HG02798 (cell line): ENCODE measurements around the gene JAM3.
"Not testable (repeated sequence)": the region's sequence is repeated elsewhere in the genome, so short reads cannot be mapped to it uniquely, and the experiment has no call there.

Source experiments
- ATAC-seq: cut with Tn5 transposase; IDR thresholded peaks from one replicate; pipeline ENCODE4 v1.9.1; 2021; ENCODE audit warnings: mild to moderate bottlenecking; ENCODE audit not compliant: unreplicated experiment, poor library complexity

JAM3 gene

DNA sequence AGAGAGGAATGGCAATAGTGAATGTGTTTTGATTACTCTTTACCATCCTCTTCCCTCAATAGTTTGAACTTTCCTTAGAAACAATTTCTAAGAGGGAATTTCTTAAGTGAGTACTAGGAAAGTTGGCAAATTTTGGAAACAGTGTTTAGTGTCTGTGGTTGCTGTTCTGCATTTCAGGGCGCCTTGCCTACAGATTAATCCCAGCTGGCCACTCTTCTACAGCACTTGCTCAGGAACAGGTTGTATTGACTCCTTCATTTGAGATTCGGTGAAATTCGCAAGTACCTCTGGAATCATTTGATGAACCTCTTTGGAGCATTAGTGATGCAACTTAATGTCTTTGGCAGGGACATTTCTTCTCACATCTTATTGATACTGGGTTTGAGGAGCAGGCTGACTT, 28.3 kb downstream of the JAM3 start:
- no peak for ATAC-seq

DNA sequence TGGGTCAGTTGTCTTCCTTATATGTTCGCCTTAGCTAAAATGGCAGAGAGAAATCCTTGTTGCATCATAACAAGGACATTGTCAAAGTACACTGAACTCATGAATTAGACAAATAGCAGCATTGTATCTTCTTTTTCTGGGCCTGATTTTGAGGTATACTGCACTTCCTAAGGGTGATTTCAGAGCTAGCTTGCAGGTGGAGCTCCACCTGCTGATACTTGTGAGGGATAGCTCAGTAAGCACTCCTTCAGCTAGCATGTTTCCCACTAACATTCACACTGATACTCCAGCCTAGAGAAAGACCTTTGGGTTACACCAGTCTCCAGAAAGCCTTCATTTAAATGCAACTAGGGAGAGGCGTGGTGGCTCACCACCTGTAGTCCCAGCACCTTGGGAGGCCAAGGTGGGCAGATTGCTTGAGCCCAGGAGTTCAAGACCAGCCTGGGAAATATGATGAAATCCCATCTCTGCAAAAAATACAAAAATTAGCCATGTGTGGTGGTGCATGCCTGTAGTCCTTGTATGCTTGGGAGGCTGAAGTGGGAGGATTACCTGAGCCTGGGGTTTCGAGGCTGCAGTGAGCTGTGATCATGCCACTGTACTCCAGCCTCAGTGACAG, 29.8 kb downstream of the JAM3 start:
- no peak for ATAC-seq

DNA sequence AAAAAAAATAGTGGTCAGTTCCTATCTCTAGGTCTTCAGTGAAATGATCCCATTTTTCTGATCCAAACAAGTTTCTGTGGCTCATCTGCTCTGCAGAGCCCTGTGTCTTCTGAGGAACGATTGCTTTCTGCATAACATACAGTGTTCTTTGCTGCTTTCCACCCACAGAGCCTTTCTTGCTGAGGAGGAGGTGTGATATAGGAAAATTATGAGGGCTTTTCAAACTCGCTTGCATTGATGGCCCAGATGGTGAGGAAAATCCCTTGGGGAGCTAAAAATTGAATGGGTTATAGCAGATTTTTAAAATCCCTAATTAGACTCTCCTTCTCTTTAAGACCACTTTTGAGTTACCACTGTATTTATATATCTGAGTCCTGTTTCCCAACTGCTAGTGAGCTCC, 31.3 kb downstream of the JAM3 start:
- no peak for ATAC-seq

DNA sequence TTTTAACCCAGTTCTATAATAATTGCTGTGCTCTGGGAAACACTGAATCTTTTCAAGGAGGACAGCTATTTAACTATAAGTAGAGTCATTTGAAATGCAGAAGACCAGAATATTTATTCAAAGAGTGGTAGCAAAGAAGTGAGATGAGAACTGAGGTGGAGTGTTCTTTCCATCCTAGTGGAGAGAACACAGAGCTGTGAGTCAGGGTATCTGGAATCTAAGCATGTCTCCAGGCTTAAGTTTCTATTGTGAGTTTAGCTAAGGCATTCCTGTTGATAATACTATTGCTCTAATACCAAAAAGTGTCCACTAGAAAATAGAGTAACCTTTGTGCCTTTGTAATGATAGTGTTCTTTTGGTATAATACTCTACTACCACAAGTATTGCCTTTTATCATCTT, 32.4 kb downstream of the JAM3 start:
- ATAC-seq, result no peak

DNA sequence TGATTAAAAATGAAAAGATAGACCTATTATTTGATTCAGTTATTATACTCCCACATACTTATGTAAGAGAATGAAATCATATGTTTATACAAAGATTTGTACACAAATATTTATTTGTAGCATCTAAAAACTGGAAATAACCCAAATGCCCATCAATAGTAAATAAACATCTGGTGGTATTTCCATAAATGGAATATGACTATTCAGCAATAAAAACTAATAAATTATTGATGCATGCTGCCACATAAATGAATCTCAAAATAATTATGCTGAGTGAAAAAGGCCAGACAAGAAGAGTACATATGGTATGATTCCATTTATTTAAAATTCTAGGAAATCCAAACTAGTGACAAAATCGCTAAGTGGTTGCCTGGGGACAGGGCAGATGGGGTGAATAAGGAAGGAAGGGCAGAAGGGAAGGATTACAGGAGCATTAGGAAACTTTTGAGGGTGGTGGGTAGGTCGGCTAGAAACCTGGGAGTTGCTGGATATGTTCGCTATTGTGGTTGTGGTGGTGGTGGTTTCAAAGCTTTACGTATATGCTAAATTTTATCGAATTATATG, 41.5 kb downstream of the JAM3 start:
- no peak for ATAC-seq

DNA sequence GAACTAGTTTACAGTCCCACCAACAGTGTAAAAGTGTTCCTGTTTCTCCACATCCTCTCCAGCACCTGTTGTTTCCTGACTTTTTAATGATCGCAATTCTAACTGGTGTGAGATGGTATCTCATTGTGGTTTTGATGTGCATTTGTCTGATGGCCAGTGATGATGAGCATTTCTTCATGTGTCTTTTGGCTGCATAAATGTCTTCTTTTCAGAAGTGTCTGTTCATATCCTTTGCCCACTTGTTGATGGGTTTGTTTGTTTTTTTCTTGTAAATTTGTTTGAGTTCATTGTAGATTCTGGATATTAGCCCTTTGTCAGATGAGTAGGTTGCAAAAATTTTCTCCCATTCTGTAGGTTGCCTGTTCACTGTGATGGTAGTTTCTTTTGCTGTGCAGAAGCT, 44.9 kb downstream of the JAM3 start:
- not testable (repeated sequence) for ATAC-seq

DNA sequence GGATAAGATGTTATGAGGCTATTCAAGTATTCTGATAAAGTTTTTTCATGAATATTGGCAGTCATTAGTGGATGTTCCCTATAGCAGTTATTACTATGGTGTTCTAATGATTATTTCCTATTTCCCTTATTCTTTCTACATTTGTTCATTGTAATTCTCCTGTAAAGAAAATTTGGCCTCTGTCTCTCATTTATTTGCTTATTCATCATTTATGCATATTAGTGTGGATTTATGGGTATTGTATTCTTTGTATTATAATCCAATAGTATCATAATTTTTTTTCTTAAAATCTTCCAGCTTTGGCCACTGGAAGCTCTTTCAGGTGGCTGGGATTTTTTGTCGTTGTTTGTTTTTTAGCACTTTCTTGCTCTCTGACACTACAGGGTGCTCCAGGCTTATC, 47.3 kb downstream of the JAM3 start:
- ATAC-seq, result no peak

DNA sequence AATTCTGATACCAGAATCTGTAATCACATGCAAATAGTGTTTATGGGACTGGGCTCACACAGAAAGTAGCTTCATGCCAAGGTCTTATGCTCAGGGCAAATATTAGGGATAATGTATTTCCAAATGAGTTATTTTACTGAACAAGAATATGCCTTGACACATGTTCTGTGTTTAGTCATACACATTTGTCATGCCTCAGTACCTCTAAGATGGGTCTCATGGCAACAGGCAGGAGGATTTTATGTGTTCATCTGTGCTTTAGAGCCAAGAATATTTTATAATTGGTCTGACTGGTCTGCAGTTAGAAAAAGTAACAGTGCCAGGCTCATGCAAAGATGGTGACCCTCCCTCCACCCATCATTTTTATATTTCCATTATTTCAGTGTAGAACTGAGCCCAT, 49.1 kb downstream of the JAM3 start:
- ATAC-seq, result no peak

DNA sequence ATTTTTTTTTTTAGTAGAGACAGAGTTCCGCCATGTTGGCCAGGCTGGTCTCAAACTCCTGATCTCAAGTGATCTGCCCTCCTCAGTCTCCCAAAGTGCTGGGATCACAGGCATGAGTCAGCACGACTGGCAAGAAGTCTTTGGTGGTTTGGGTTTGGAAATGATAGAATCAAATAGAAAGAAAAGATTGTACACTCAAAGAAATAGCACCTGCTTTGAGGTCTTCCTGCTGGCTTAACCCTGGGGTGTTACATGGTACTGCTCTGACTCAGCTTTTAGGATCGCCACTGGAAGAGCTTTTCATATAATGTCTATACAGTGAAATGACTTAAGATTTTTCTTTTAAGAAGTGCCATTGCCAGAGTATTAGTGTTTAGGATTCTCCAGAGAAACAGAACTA, 50.2 kb downstream of the JAM3 start:
- no peak for ATAC-seq

DNA sequence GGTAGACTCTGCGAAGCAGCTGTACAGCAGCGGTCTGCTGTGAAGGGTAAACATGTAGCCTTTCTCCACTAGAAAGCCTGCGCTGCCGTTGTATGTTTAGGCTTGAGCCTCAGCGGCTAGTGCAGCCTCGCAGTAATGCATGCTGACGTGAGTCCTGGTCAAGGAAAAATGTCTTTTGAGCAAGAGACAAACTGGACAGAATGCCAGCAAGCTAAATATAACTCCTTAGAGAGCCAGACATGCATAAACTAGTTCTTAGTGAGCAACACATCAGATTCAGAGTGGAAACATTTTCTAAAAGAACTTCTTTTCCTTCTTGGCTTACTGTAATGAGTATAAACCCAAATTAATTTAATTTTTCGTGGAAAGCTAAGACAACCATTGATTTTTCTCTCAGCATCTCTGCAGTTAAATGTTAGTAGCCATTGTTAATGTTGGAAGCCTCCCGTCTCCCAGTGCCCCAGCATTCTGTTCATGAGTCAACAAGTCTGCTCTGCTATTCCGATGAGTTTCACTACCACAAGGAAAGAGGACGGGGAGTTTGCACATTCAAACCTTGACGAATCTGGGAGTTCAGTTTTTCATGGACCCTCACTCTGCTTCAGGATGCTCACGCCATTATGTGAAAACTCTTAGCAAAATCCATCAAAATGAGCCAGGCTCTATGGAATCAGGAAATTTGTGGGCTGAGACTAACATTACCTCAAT, 51.4 kb downstream of the JAM3 start:
- no peak for ATAC-seq

DNA sequence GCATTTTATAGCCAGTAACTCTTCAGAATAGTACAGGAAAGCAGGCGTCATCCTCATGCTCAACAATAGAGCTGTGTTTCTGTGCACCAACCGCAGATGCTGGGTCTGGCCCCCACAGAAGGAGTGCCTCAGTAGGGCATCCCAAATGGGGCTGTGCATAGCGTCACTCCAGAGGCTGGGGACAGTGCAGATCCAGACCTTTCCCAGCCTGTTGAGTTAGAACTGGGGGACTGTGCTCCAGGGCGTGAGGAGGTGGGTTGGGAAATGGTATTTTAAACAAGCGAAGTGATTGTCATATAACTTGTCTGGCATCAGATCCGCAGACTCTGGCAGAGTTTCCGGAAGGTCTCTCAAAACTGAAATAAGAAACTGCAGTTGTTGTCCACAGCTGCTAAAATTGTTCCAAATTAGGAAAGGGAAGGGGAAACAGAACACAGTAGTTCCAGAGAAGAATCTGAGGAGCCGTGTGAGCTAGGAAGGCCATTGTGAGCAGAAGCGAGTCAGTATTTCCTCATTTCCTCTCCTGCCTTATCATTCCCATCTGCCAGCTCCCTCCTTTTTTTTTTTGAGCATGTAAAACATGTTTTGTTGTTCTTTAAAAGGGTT, 52.2 kb downstream of the JAM3 start:
- no peak for ATAC-seq

DNA sequence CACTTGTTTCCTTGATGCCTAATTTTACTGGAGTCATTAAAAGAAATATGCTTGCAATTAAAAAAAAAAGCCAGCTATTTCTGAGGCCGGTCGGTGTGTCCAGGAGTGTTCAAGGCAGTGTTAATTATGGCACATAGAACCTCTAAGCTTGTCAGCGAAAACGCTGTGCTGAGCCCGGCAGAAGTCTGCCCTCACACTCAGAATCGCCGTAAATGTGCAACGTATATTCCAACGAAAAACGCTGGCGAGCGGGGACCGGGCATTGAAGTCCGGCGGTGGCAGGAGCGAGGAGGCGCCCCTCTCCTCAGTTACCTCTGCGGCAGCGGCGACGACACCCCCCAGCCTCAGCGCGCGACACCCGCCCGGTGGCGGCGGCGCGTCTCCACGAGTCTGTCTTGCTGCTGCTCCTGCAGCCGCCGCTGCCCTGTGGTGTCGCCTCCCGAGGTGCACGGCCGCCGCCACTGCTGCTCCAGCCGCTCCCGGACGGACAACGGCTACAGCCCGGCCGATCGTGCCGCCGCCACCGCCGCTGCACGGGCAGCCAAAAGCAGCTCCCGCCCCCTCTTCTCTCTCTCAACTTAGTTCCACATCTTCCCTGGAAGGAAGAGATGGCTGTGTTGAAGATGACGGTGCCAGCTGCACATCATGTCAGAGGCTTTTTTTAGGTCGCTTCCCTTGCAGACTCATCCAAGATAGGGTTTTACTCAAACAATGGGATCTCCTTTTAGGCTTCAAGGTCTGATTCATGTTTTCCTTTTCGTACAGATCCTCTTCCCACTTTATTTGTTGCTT, 56.0 kb downstream of the JAM3 start:
- no peak for ATAC-seq

DNA sequence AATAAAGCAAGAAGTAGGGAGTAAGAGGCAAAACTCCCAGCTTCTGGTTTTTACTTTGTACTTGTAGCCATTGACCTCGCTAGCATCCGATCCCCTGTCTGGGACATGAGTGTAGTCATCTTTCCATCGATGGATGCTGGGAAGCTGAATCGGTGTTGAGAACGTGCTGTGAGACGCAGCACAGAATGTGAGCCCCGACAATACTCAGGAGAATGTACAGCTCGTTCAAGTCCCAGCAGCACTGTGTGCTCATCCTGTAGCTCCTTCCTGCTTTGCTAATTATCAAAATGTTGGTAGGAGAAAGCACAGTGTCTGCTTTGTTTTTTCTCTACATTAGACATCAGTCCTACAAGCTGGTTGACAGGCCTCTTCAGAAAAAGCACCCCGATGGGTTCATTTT, 56.6 kb downstream of the JAM3 start:
- ATAC-seq, result no peak

DNA sequence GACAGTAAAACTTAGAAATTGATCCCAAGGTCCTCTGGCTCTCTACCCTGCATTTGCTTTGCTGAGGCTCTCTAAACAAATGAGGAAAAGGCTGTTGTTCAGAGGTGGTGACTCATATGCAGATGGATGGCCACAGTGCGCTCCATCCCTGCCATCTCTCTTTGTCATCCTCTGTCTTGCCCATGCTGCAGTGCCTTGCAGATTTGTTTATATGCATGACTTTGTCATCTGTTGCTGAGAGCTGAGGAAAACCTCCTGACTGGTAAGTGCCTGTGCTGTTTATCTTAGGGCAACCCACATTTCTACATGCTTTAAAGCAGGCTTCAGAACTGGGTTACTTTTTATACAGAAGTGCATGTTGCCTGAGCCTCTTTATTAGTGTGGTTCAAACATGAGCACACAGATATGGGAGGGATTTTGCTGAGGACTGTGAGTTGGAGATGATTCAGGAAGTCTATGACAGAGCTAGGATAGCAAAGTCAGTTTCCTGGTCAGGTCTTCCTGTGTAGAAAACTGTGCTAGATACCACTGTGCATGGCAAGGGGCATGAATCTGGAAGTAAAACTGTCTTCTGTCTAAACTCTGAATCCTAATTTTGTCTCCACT, 57.4 kb downstream of the JAM3 start:
- ATAC-seq, result no peak

DNA sequence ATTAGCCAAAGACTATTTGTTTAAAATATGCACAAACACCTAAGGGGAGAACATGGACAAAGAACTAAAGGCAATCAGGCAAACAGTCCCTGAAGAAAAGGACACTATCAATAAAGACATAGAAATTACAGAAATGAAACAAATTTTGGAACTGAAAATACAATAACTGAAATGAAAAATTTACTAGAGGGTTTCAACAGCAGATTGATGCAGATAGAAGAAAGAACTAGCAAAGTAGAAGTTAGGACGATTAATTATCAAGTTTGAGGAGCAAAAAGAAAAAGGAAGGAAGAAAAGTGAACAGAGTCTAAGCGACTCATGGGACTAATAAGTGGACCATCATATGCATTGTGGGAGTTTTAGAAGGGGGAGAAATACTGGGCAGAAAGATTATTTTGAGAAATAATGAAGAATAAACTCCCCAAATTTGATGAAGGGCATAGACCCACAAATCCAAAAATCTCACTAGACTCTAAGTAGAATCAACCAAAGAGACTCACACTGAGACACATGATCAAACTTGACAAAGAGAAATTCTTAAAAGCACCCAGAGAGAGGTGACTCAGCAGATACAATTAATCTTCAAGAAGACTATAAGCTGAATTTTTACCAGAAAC, 62.9 kb downstream of the JAM3 start:
- no peak for ATAC-seq

DNA sequence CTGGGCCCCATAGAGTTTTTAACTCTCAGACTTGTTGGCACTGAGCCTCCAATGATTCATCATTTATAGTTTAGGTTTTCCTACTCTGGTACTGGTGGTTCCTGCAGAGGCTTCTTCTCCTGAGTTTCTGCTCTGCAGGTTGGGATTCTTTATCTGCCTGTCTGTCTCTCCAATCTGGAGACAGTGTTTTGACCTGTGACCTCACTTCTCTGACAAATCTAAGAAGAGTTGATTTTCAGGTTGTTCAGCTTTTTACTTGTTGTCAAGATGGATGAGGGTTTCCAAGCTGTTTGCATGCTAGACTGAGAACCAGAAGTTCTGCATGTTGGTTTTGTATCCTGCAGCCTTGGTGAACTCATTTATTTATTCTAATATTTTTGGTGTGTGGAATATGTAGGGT, 63.9 kb downstream of the JAM3 start:
- ATAC-seq, result no peak

DNA sequence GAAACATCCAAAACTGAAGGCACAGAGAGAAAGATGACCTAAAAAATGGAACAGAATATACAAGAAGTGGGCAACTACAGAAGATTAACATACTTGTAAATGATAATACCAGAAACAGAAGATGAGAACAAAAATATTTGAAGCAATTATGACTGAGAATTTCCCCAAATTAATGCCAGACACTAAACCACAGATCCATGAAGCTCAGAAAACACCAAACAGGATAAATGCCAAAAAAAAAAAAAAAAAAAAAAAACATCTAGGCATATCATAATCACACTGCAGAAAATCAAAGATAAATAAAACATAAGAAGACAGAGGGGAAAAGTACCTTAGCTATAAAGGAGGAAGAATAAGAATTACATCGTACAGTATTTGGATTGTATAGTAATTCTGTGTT, 65.3 kb downstream of the JAM3 start:
- no peak for ATAC-seq

DNA sequence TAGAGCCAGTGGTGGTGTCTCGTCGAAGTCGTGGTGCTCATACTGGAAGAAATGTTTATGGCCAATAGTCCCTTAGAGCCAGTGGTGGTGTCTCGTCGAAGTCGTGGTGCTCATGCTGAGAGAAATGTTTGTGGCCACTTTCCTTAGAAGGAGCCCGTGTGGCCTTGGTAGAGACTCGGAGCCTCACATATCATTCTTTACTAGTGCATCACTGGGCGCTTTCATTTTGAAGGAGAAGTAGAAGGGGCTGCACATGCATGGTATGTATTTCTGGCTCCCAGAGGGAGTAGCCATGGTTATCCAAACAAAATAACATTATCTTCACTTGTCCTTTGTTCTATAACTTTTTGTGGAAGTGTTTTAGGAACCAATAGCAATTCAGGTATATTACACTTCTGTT, 69.5 kb downstream of the JAM3 start:
- no peak for ATAC-seq

DNA sequence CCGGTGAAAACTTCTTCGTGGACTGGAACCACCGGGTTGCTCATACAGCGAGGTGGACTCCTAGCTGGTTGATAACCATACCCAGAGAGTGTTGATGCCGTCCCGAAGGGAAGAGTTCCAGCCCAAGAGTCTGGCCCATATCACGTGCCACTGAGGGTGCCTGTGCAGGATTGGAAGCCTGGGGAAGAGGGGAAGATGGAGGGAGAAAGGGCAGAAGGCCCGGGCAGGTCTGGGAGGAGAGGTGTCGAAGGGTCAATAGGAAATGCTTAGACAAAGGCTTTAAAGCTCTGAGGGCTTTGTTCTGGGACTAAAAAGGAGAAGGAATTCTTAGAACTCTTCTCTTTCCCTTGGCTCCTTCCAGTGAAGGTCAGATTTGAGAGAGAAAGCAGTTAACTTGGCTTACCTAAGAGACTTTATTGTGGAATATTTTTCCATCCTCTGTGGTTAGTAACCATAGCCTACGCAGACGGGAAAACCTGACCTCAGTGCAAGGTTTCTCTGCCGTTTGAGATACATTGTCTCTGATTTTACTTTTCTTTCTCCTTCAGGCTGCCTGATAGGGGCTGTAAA, 70.5 kb downstream of the JAM3 start:
- no peak for ATAC-seq

DNA sequence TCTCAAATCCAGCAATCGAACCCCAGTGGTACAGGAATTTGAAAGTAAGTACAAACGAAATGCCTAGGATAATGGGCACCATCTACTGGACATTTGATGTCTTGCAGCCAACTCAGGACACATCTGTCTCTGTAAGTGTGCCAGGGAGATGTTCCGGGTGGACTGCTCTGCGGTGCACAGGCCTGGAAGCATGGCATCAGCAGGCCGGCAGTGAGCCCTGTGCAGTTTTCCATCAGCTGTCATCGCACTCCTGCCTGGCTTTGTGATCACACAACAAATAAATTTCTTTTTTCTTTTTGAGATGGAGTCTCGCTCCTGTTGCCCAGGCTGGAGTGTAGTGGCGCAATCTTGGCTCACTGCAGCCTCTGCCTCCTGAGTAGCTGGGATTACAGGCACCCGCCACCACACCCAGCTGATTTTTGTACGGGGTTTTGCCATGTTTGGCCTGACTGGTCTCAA, 71.0 kb downstream of the JAM3 start:
- ATAC-seq, result no peak
